Measurements from ENCODE around the gene BARHL1. TPM values are rescaled to one million over a fixed set of nuclear protein-coding genes. Genes with fewer than 3 reads are reported as not detected.

BARHL1 gene
- total RNA-seq, 2 experiments from 2014 or later: not detected

- Mint-ChIP-seq H3K27me3 (ENCODE audit: low read depth) (no peaks in the 10 kb centered on the region), H3K4me1 (ENCODE audit: low read depth) (peaks cover 5% of the 10 kb centered on the region), H3K36me3 (ENCODE audit: low read depth) (peaks cover 26% of the 10 kb centered on the region), H3K9me3 (ENCODE audit: insufficient read depth) (no peaks in the 10 kb centered on the region), H3K27ac (no peak overlapping the region), H3K4me3 (no peak overlapping the region)
- DNase-seq (no peak), ATAC-seq (no peak)
- POLR2A ChIA-PET: no interaction called here
- CTCF ChIA-PET: no interaction called here
These were observed 23.7 kb downstream of the BARHL1 start for GRCh38 chr9:132606066-132606465.

GRCh38 chr9:132609184-132609583, 26.8 kb downstream of the BARHL1 start:
- Mint-ChIP-seq H3K4me1 (ENCODE audit: low read depth) (no peaks in the 10 kb centered on the region), H3K36me3 (ENCODE audit: low read depth) (peaks cover 27% of the 10 kb centered on the region), H3K27ac (no peak overlapping the region), H3K4me3 (no peak overlapping the region), H3K27me3 (ENCODE audit: low read depth) (no peaks in the 10 kb centered on the region), H3K9me3 (ENCODE audit: insufficient read depth) (no peaks in the 10 kb centered on the region)
- POLR2A ChIA-PET: no interaction called here
- ATAC-seq (no peak), DNase-seq (no peak)
- CTCF ChIA-PET: no interaction called here

GRCh38 chr9:132609829-132610228, 27.4 kb downstream of the BARHL1 start:
- ATAC-seq (no peak), DNase-seq (no peak)
- H3K27me3 Mint-ChIP-seq (ENCODE audit: low read depth): no peaks in the 10 kb centered on the region
- no peak overlapping the region for H3K4me3 Mint-ChIP-seq
- POLR2A ChIA-PET: no interaction called here
- CTCF ChIA-PET: no interaction called here
- peaks cover 28% of the 10 kb centered on the region for H3K36me3 Mint-ChIP-seq (ENCODE audit: low read depth)
- no peaks in the 10 kb centered on the region for H3K4me1 Mint-ChIP-seq (ENCODE audit: low read depth)
- no peak overlapping the region for H3K27ac Mint-ChIP-seq
- H3K9me3 Mint-ChIP-seq (ENCODE audit: insufficient read depth): no peaks in the 10 kb centered on the region

- Mint-ChIP-seq H3K27me3 (ENCODE audit: low read depth) (no peaks in the 10 kb centered on the region), H3K9me3 (ENCODE audit: insufficient read depth) (no peaks in the 10 kb centered on the region), H3K4me1 (ENCODE audit: low read depth) (no peaks in the 10 kb centered on the region), H3K4me3 (no peak overlapping the region), H3K36me3 (ENCODE audit: low read depth) (peaks cover 24% of the 10 kb centered on the region), H3K27ac (no peak overlapping the region)
- ChIA-PET CTCF (no interaction called here), POLR2A (no interaction called here)
- ATAC-seq (no peak), DNase-seq (no peak)
These were observed 28.3 kb downstream of the BARHL1 start for GRCh38 chr9:132610661-132611060.

- H3K36me3 Mint-ChIP-seq (ENCODE audit: low read depth): peaks cover 31% of the 10 kb centered on the region
- H3K4me3 Mint-ChIP-seq: no peak overlapping the region
- ATAC-seq (no peak), DNase-seq (no peak)
- CTCF ChIA-PET: no interaction called here
- no peaks in the 10 kb centered on the region for H3K9me3 Mint-ChIP-seq (ENCODE audit: insufficient read depth)
- H3K27me3 Mint-ChIP-seq (ENCODE audit: low read depth): no peaks in the 10 kb centered on the region
- H3K27ac Mint-ChIP-seq: no peak overlapping the region
- H3K4me1 Mint-ChIP-seq (ENCODE audit: low read depth): peaks cover 13% of the 10 kb centered on the region
- POLR2A ChIA-PET: no interaction called here
These were observed 31.9 kb downstream of the BARHL1 start for GRCh38 chr9:132614324-132614723.

GRCh38 chr9:132615774-132616173, 33.4 kb downstream of the BARHL1 start:
- ATAC-seq (no peak), DNase-seq (no peak)
- H3K9me3 Mint-ChIP-seq (ENCODE audit: insufficient read depth): no peaks in the 10 kb centered on the region
- CTCF ChIA-PET: interaction anchor here (0.8 kb wide), 1 partner anchor 8 kb away, joined by 3 read pairs; no protein-coding TSS in a partner anchor
- H3K36me3 Mint-ChIP-seq (ENCODE audit: low read depth): peaks cover 20% of the 10 kb centered on the region
- no peak overlapping the region for H3K27ac Mint-ChIP-seq
- no peak overlapping the region for H3K4me3 Mint-ChIP-seq
- POLR2A ChIA-PET: no interaction called here
- no peaks in the 10 kb centered on the region for H3K27me3 Mint-ChIP-seq (ENCODE audit: low read depth)
- peaks cover 13% of the 10 kb centered on the region for H3K4me1 Mint-ChIP-seq (ENCODE audit: low read depth)

- CTCF ChIA-PET: no interaction called here
These were observed 34.3 kb downstream of the BARHL1 start for GRCh38 chr9:132616725-132617124.

GRCh38 chr9:132622159-132622558, 39.8 kb downstream of the BARHL1 start:
- H3K36me3 Mint-ChIP-seq (ENCODE audit: low read depth): peaks cover 21% of the 10 kb centered on the region
- H3K4me3 Mint-ChIP-seq: no peak overlapping the region
- CTCF ChIA-PET: interaction anchor here (1.0 kb wide), 1 partner anchor 22 kb away, joined by 5 read pairs; no protein-coding TSS in a partner anchor
- no peaks in the 10 kb centered on the region for H3K27me3 Mint-ChIP-seq (ENCODE audit: low read depth)
- no peak overlapping the region for H3K27ac Mint-ChIP-seq
- H3K9me3 Mint-ChIP-seq (ENCODE audit: insufficient read depth): no peaks in the 10 kb centered on the region
- DNase-seq (no peak), ATAC-seq (no peak)
- POLR2A ChIA-PET: no interaction called here
- no peaks in the 10 kb centered on the region for H3K4me1 Mint-ChIP-seq (ENCODE audit: low read depth)

More at GRCh38 chr9:132616725-132617124, 34.3 kb downstream of the BARHL1 start:
- Mint-ChIP-seq H3K4me3 (no peak overlapping the region), H3K27me3 (ENCODE audit: low read depth) (no peaks in the 10 kb centered on the region), H3K36me3 (ENCODE audit: low read depth) (peaks cover 16% of the 10 kb centered on the region), H3K9me3 (ENCODE audit: insufficient read depth) (no peaks in the 10 kb centered on the region), H3K27ac (no peak overlapping the region), H3K4me1 (ENCODE audit: low read depth) (peaks cover 13% of the 10 kb centered on the region)
- ATAC-seq (no peak), DNase-seq (no peak)
- POLR2A ChIA-PET: no interaction called here

- CTCF ChIA-PET: no interaction called here
- POLR2A ChIA-PET: interaction anchor here (0.6 kb wide), 1 partner anchor 921 kb away, joined by 5 read pairs; no protein-coding TSS in a partner anchor
- Mint-ChIP-seq H3K36me3 (ENCODE audit: low read depth) (peaks cover 22% of the 10 kb centered on the region), H3K4me3 (no peak overlapping the region), H3K9me3 (ENCODE audit: insufficient read depth) (no peaks in the 10 kb centered on the region), H3K4me1 (ENCODE audit: low read depth) (no peaks in the 10 kb centered on the region), H3K27ac (peak overlapping the region; percentile 6), H3K27me3 (ENCODE audit: low read depth) (no peaks in the 10 kb centered on the region)
- no peak for ATAC-seq
- no peak for DNase-seq
These were observed 43.9 kb downstream of the BARHL1 start for GRCh38 chr9:132626285-132626684.

GRCh38 chr9:132627106-132627505, 44.7 kb downstream of the BARHL1 start:
- H3K4me3 Mint-ChIP-seq: no peak overlapping the region
- no peaks in the 10 kb centered on the region for H3K4me1 Mint-ChIP-seq (ENCODE audit: low read depth)
- H3K27me3 Mint-ChIP-seq (ENCODE audit: low read depth): no peaks in the 10 kb centered on the region
- H3K9me3 Mint-ChIP-seq (ENCODE audit: insufficient read depth): no peaks in the 10 kb centered on the region
- ChIA-PET POLR2A (no interaction called here), CTCF (no interaction called here)
- no peak for ATAC-seq
- peaks cover 22% of the 10 kb centered on the region for H3K36me3 Mint-ChIP-seq (ENCODE audit: low read depth)
- DNase-seq: no peak
- no peak overlapping the region for H3K27ac Mint-ChIP-seq

- Mint-ChIP-seq H3K36me3 (ENCODE audit: low read depth) (peaks cover 22% of the 10 kb centered on the region), H3K4me1 (ENCODE audit: low read depth) (no peaks in the 10 kb centered on the region), H3K27me3 (ENCODE audit: low read depth) (no peaks in the 10 kb centered on the region), H3K9me3 (ENCODE audit: insufficient read depth) (no peaks in the 10 kb centered on the region), H3K4me3 (no peak overlapping the region), H3K27ac (no peak overlapping the region)
- DNase-seq: no peak
- no peak for ATAC-seq
- CTCF ChIA-PET: no interaction called here
- POLR2A ChIA-PET: no interaction called here
These were observed 45.2 kb downstream of the BARHL1 start for GRCh38 chr9:132627594-132627993.

GRCh38 chr9:132628746-132629145, 46.3 kb downstream of the BARHL1 start:
- Mint-ChIP-seq H3K27ac (no peak overlapping the region), H3K4me1 (ENCODE audit: low read depth) (no peaks in the 10 kb centered on the region), H3K36me3 (ENCODE audit: low read depth) (peaks cover 22% of the 10 kb centered on the region), H3K4me3 (no peak overlapping the region), H3K27me3 (ENCODE audit: low read depth) (no peaks in the 10 kb centered on the region), H3K9me3 (ENCODE audit: insufficient read depth) (no peaks in the 10 kb centered on the region)
- CTCF ChIA-PET: no interaction called here
- ATAC-seq (no peak), DNase-seq (no peak)
- POLR2A ChIA-PET: no interaction called here

GRCh38 chr9:132630116-132630515, 47.7 kb downstream of the BARHL1 start:
- no peaks in the 10 kb centered on the region for H3K4me1 Mint-ChIP-seq (ENCODE audit: low read depth)
- CTCF ChIA-PET: no interaction called here
- H3K4me3 Mint-ChIP-seq: no peak overlapping the region
- POLR2A ChIA-PET: no interaction called here
- no peaks in the 10 kb centered on the region for H3K27me3 Mint-ChIP-seq (ENCODE audit: low read depth)
- H3K9me3 Mint-ChIP-seq (ENCODE audit: insufficient read depth): no peaks in the 10 kb centered on the region
- DNase-seq (no peak), ATAC-seq (no peak)
- peaks cover 22% of the 10 kb centered on the region for H3K36me3 Mint-ChIP-seq (ENCODE audit: low read depth)
- no peak overlapping the region for H3K27ac Mint-ChIP-seq
